IPS-NIHi7 (cell line): Measurements from ENCODE around the gene UMAD1.
"Not testable (repeated sequence)": the region's sequence is repeated elsewhere in the genome, so short reads cannot be mapped to it uniquely, and the experiment has no call there.

ENCODE experiments used
- DNase-seq: peaks from one replicate; pipeline ENCODE4 v3.0.0; 2012; ENCODE audit warnings: mixed read lengths; ENCODE audit errors: extremely low spot score

Gene UMAD1

GRCh38 chr7:7652798-7653540 lies 12.4 kb downstream of the UMAD1 start:
- no peak for DNase-seq

GRCh38 chr7:7653593-7654187 lies 13.1 kb downstream of the UMAD1 start:
- DNase-seq: peak; percentile 65

- DNase-seq: no peak
These were observed 14.6 kb downstream of the UMAD1 start for GRCh38 chr7:7654964-7655715.

- DNase-seq: not testable (repeated sequence)
These were observed 15.9 kb downstream of the UMAD1 start for GRCh38 chr7:7656459-7656858.

GRCh38 chr7:7662527-7662926 lies 22.0 kb downstream of the UMAD1 start:
- DNase-seq: no peak

- no peak for DNase-seq
These were observed 23.7 kb downstream of the UMAD1 start for GRCh38 chr7:7664291-7664690.

GRCh38 chr7:7665031-7665430 lies 24.5 kb downstream of the UMAD1 start:
- DNase-seq: no peak

GRCh38 chr7:7667187-7667586 lies 26.6 kb downstream of the UMAD1 start:
- no peak for DNase-seq

- DNase-seq: no peak
These were observed 28.2 kb downstream of the UMAD1 start for GRCh38 chr7:7668706-7669105.

- no peak for DNase-seq
These were observed 29.9 kb downstream of the UMAD1 start for GRCh38 chr7:7670490-7670889.

- no peak for DNase-seq
These were observed 30.8 kb downstream of the UMAD1 start for GRCh38 chr7:7671361-7671760.

GRCh38 chr7:7672545-7673239 lies 32.1 kb downstream of the UMAD1 start:
- DNase-seq: no peak

GRCh38 chr7:7673240-7673550 lies 32.6 kb downstream of the UMAD1 start:
- no peak for DNase-seq

- no peak for DNase-seq
These were observed 35.1 kb downstream of the UMAD1 start for GRCh38 chr7:7675686-7676085.

- DNase-seq: not testable (repeated sequence)
These were observed 39.1 kb downstream of the UMAD1 start for GRCh38 chr7:7679640-7680039.

- peak; percentile 15 for DNase-seq
These were observed 40.8 kb downstream of the UMAD1 start for GRCh38 chr7:7681191-7681935.

- DNase-seq: no peak
These were observed 41.4 kb downstream of the UMAD1 start for GRCh38 chr7:7681936-7682329.

GRCh38 chr7:7682861-7683260 lies 42.3 kb downstream of the UMAD1 start:
- DNase-seq: no peak

GRCh38 chr7:7686811-7687508 lies 46.4 kb downstream of the UMAD1 start:
- DNase-seq: no peak

- no peak for DNase-seq
These were observed 47.2 kb downstream of the UMAD1 start for GRCh38 chr7:7687800-7688199.

GRCh38 chr7:7688310-7688709 lies 47.8 kb downstream of the UMAD1 start:
- DNase-seq: no peak
